Panc1 (cell line): ENCODE results near the gene PNKP. TPM values are rescaled to one million over a fixed set of nuclear protein-coding genes. Genes with fewer than 3 reads are reported as not detected.

Source experiments
- ATAC-seq: fragments of 200-7000 bp; cut with Tn5 transposase; 2 replicates; pipeline ENCODE4 v1.9.1; 2020; ENCODE audit warnings: mild to moderate bottlenecking, moderate library complexity
- BruUV-seq: library from RNA; stranded (reverse); fragments of 400-500 nt; replicated peaks from 2 replicates; lab custom pipeline; 2021; lab: Mats Ljungman, UMichigan
- CTCF ChIA-PET: fragments of 300-600 bp; sonication (Branson Sonifier 250); formaldehyde crosslinking; loops from one replicate; lab custom pipeline; 2022; ENCODE audit warnings: antibody characterized with exemption; lab: Charles Lee
- POLR2A ChIA-PET: fragments of 300-600 bp; sonication (Branson Sonifier 250); formaldehyde crosslinking; loops from one replicate; lab custom pipeline; 2022; ENCODE audit warnings: antibody characterized with exemption; lab: Charles Lee
- DNase-seq: peaks from one replicate; pipeline ENCODE4 v3.0.0-alpha.2; 2010; ENCODE audit warnings: low read depth, low spot score
- H3K27ac ChIP-seq: 2 replicates; pipeline ENCODE4 v1.5.1; 2011; ENCODE audit warnings: mild to moderate bottlenecking, low read length, inconsistent platforms
- H3K27me3 ChIP-seq: fragments of 200-500 bp; sonication (Bioruptor generic); 2 replicates; pipeline ENCODE4 v1.6.0; 2014; ENCODE audit warnings: low read length, inconsistent platforms; ENCODE audit not compliant: control insufficient read depth, insufficient read depth
- H3K36me3 ChIP-seq: fragments of 200-500 bp; sonication (Bioruptor generic); 2 replicates; pipeline ENCODE4 v1.5.1; 2014; ENCODE audit warnings: inconsistent platforms, mild to moderate bottlenecking, low read length, moderate library complexity; ENCODE audit not compliant: control insufficient read depth, insufficient read depth
- H3K4me1 ChIP-seq: 2 replicates; pipeline ENCODE4 v1.5.1; 2011; ENCODE audit warnings: inconsistent platforms, mild to moderate bottlenecking, low read length, moderate library complexity; ENCODE audit not compliant: control insufficient read depth, insufficient read depth
- H3K4me3 ChIP-seq, 2 experiments: 2 replicates each; pipeline ENCODE4 v1.5.1; 2011 to 2012; ENCODE audit warnings: low read depth in 2 of 2, low read length in 2 of 2, mild to moderate bottlenecking in 2 of 2, inconsistent platforms in 1 of 2, moderate library complexity in 1 of 2
- H3K9me3 ChIP-seq: fragments of 200-500 bp; sonication (Bioruptor generic); 2 replicates; pipeline ENCODE4 v1.5.1; 2014; ENCODE audit warnings: low read depth, mild to moderate bottlenecking, inconsistent platforms, low read length, moderate library complexity; ENCODE audit not compliant: control insufficient read depth, insufficient read depth
- POLR2AphosphoS5 ChIP-seq: IDR thresholded peaks from 2 replicates; pipeline ENCODE4 v1.6.1; 2012; ENCODE audit warnings: mild to moderate bottlenecking, low read depth, low read length, moderate library complexity
- SIN3A ChIP-seq: IDR thresholded peaks from 2 replicates; pipeline ENCODE4 v1.6.1; 2012; ENCODE audit warnings: low read depth, mild to moderate bottlenecking, low read length, moderate library complexity, borderline replicate concordance; ENCODE audit not compliant: insufficient read depth
- TCF7L2 ChIP-seq: IDR thresholded peaks from 2 replicates; pipeline ENCODE4 v1.6.1; 2011; ENCODE audit warnings: mild to moderate bottlenecking, low read depth, low read length, inconsistent platforms
- in situ Hi-C: cut with HindIII; loops from 2 replicates; pipeline ENCODE4 v1.10.0; 2016; ENCODE audit warnings: low sequenced_read_pairs, low pct_unique_long_range_greater_than_20kb
- intact Hi-C: fragments of 100-400 bp; cut with micrococcal nuclease; formaldehyde crosslinking; loops from one replicate; pipeline ENCODE4 v1.10.0; 2022; ENCODE audit not compliant: unreplicated experiment
- total RNA-seq: library from RNA; stranded (reverse); gene quantifications from one replicate; pipeline ENCODE4 v1.2.1, GENCODE V29; 2021; ENCODE audit not compliant: unreplicated experiment
- TF ChIP-seq, protein P1 (sequence below), 2 experiments: IDR thresholded peaks; 2 replicates each; pipeline ENCODE4 v1.6.1; 2011 to 2012; ENCODE audit warnings: low read depth in 2 of 2, control low read depth in 1 of 2, low read length in 1 of 2, mild to moderate bottlenecking in 1 of 2, moderate library complexity in 1 of 2; ENCODE audit not compliant: insufficient read depth in 1 of 2
- TF ChIP-seq, protein P2 (sequence below): fragments of 450-650 bp; IDR thresholded peaks from 2 replicates; pipeline ENCODE4 v1.5.1; 2017; ENCODE audit warnings: mild to moderate bottlenecking

Gene PNKP
- total RNA-seq, 1 experiment from 2014 or later = 76.7 TPM

DNA sequence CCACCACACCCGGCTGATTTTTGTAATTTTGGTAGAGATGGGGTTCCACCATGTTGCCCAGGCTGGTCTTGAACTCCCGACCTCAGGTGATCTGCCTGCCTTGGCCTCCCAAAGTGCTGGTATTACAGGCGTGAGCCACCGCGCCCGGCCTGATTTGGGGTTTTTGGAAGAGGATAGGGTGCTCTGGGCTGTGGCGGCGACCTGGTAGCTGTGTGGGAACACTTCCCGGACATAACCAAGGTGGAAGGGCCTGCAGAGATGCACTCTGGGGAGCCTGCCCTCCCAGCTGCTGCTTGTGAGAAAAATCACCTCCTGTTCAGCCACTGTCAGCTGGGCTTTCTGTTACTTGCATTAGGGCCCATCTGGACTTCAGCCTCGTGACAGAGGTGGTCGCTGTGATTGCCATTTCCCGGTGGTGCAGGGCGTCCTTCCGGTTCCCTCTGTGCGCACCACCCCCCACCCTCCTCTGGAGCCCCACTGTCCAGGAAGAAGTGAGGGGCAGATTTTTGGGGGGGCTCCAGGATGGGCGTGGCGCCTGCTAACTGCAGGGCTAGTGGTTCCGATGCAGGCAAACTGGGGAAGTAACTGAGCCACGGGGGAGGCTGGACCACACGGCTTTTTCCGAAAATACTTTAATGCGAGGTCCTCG lies 21.8 kb upstream of the PNKP start:
- no peaks in the 10 kb centered on the region for H3K27me3 ChIP-seq
- in situ Hi-C loops (no loop called here), intact Hi-C loops (no loop called here)
- H3K36me3 ChIP-seq = no peaks in the 10 kb centered on the region
- ATAC-seq (no peak), DNase-seq (no peak)
- CTCF ChIA-PET = no interaction called here
- H3K27ac ChIP-seq = no peak overlapping the region
- POLR2A ChIA-PET = no interaction called here
- H3K4me1 ChIP-seq = no peaks in the 10 kb centered on the region
- TF ChIP-seq, protein P1, sequence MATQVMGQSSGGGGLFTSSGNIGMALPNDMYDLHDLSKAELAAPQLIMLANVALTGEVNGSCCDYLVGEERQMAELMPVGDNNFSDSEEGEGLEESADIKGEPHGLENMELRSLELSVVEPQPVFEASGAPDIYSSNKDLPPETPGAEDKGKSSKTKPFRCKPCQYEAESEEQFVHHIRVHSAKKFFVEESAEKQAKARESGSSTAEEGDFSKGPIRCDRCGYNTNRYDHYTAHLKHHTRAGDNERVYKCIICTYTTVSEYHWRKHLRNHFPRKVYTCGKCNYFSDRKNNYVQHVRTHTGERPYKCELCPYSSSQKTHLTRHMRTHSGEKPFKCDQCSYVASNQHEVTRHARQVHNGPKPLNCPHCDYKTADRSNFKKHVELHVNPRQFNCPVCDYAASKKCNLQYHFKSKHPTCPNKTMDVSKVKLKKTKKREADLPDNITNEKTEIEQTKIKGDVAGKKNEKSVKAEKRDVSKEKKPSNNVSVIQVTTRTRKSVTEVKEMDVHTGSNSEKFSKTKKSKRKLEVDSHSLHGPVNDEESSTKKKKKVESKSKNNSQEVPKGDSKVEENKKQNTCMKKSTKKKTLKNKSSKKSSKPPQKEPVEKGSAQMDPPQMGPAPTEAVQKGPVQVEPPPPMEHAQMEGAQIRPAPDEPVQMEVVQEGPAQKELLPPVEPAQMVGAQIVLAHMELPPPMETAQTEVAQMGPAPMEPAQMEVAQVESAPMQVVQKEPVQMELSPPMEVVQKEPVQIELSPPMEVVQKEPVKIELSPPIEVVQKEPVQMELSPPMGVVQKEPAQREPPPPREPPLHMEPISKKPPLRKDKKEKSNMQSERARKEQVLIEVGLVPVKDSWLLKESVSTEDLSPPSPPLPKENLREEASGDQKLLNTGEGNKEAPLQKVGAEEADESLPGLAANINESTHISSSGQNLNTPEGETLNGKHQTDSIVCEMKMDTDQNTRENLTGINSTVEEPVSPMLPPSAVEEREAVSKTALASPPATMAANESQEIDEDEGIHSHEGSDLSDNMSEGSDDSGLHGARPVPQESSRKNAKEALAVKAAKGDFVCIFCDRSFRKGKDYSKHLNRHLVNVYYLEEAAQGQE (IDR thresholded peaks at IDR 0.05; ENCODE audit: insufficient read depth in 1 of 2, low read depth in 2 of 2, low read length in 1 of 2) = no peak
- no peak for TF ChIP-seq POLR2AphosphoS5
- no peaks in the 10 kb centered on the region for H3K9me3 ChIP-seq
- no TSS peak for BruUV-seq
- no peak overlapping the region for H3K4me3 ChIP-seq

DNA sequence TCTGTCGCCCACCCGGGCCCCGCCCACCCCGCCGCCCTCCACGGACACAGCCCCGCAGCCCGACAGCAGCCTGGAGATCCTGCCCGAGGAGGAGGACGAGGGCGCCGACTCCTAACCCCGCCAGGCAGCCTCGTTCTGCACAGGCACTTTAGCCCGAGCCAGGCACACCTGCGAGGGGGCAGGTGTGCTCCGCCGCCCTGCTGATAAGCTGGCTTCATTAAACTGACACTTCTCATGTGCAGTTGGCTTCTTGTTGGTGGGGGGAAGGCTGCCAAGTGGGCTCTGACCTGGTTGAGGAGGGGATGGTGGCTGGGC lies 21.1 kb upstream of the PNKP start:
- Histone ChIP-seq H3K9me3 (no peaks in the 10 kb centered on the region), H3K27ac (no peak overlapping the region), H3K4me3 (no peak overlapping the region), H3K4me1 (no peaks in the 10 kb centered on the region), H3K36me3 (no peaks in the 10 kb centered on the region), H3K27me3 (no peaks in the 10 kb centered on the region)
- no TSS peak for BruUV-seq
- CTCF ChIA-PET = no interaction called here
- ATAC-seq (no peak), DNase-seq (no peak)
- intact Hi-C loops (no loop called here), in situ Hi-C loops (no loop called here)
- no peak for TF ChIP-seq POLR2AphosphoS5
- TF ChIP-seq, protein P1 (IDR thresholded peaks at IDR 0.05; ENCODE audit: insufficient read depth in 1 of 2, low read depth in 2 of 2, low read length in 1 of 2) = no peak
- TF ChIP-seq, protein P2, sequence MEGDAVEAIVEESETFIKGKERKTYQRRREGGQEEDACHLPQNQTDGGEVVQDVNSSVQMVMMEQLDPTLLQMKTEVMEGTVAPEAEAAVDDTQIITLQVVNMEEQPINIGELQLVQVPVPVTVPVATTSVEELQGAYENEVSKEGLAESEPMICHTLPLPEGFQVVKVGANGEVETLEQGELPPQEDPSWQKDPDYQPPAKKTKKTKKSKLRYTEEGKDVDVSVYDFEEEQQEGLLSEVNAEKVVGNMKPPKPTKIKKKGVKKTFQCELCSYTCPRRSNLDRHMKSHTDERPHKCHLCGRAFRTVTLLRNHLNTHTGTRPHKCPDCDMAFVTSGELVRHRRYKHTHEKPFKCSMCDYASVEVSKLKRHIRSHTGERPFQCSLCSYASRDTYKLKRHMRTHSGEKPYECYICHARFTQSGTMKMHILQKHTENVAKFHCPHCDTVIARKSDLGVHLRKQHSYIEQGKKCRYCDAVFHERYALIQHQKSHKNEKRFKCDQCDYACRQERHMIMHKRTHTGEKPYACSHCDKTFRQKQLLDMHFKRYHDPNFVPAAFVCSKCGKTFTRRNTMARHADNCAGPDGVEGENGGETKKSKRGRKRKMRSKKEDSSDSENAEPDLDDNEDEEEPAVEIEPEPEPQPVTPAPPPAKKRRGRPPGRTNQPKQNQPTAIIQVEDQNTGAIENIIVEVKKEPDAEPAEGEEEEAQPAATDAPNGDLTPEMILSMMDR = no peak
- TF ChIP-seq TCF7L2 = no peak
- no peak for TF ChIP-seq SIN3A
- POLR2A ChIA-PET = interaction anchor here (0.6 kb wide), 1 partner anchor 9 kb away, joined by 4 read pairs; no protein-coding TSS in a partner anchor
